HEK293 (cell line): ENCODE measurements around the gene MTX1.
A peak's percentile ranks its signal among the peaks of the same experiment; 100 is the strongest.

ENCODE experiments used
- EGR2 ChIP-seq: fragments of 450-650 bp; formaldehyde crosslinking; IDR thresholded peaks from 2 replicates; pipeline ENCODE4 v1.5.1; 2016; ENCODE audit warnings: low read depth, missing biosample characterization, missing genetic modification characterization
- GLIS1 ChIP-seq: fragments of 450-650 bp; formaldehyde crosslinking; IDR thresholded peaks from 2 replicates; pipeline ENCODE4 v1.5.1; 2016; ENCODE audit warnings: missing biosample characterization, missing genetic modification characterization
- GLIS2 ChIP-seq: fragments of 450-650 bp; formaldehyde crosslinking; IDR thresholded peaks from 2 replicates; pipeline ENCODE4 v1.5.1; 2016; ENCODE audit warnings: missing biosample characterization, missing genetic modification characterization
- KLF1 ChIP-seq: fragments of 450-650 bp; formaldehyde crosslinking; IDR thresholded peaks from 2 replicates; pipeline ENCODE4 v1.5.1; 2016; ENCODE audit warnings: missing biosample characterization, missing genetic modification characterization
- YY1 ChIP-seq: fragments of 450-650 bp; formaldehyde crosslinking; IDR thresholded peaks from 2 replicates; pipeline ENCODE4 v1.5.1; 2018; ENCODE audit warnings: missing biosample characterization, missing genetic modification characterization
- ZBTB20 ChIP-seq: fragments of 450-650 bp; formaldehyde crosslinking; IDR thresholded peaks from 2 replicates; pipeline ENCODE4 v1.5.1; 2016; ENCODE audit warnings: missing biosample characterization, missing genetic modification characterization
- ZBTB7A ChIP-seq: fragments of 450-650 bp; formaldehyde crosslinking; IDR thresholded peaks from 2 replicates; pipeline ENCODE4 v1.5.1; 2016; ENCODE audit warnings: low read depth, missing biosample characterization, missing genetic modification characterization
- ZFHX2 ChIP-seq: fragments of 450-650 bp; formaldehyde crosslinking; conservative IDR thresholded peaks from 2 replicates; pipeline ENCODE4 v1.5.1; 2016; ENCODE audit warnings: missing biosample characterization, missing genetic modification characterization
- ZFP37 ChIP-seq: fragments of 450-650 bp; formaldehyde crosslinking; IDR thresholded peaks from 2 replicates; pipeline ENCODE4 v1.5.1; 2016; ENCODE audit warnings: missing biosample characterization, missing genetic modification characterization
- ZNF324 ChIP-seq: fragments of 450-650 bp; formaldehyde crosslinking; IDR thresholded peaks from 2 replicates; pipeline ENCODE4 v1.5.1; 2016; ENCODE audit warnings: missing biosample characterization, missing genetic modification characterization
- ZNF366 ChIP-seq: fragments of 450-650 bp; formaldehyde crosslinking; conservative IDR thresholded peaks from 2 replicates; pipeline ENCODE4 v1.5.1; 2016; ENCODE audit warnings: missing biosample characterization, missing genetic modification characterization
- ZNF398 ChIP-seq: fragments of 450-650 bp; formaldehyde crosslinking; IDR thresholded peaks from 2 replicates; pipeline ENCODE4 v1.5.1; 2017; ENCODE audit warnings: missing biosample characterization, missing genetic modification characterization
- ZNF426 ChIP-seq: fragments of 450-650 bp; formaldehyde crosslinking; IDR thresholded peaks from 2 replicates; pipeline ENCODE4 v1.5.1; 2017; ENCODE audit warnings: missing biosample characterization, missing genetic modification characterization, mild to moderate bottlenecking, inconsistent platforms, moderate library complexity
- ZNF449 ChIP-seq: fragments of 450-650 bp; formaldehyde crosslinking; IDR thresholded peaks from 2 replicates; pipeline ENCODE4 v1.5.1; 2017; ENCODE audit warnings: missing biosample characterization, mild to moderate bottlenecking, missing genetic modification characterization, moderate library complexity
- ZNF501 ChIP-seq: fragments of 450-650 bp; formaldehyde crosslinking; IDR thresholded peaks from 2 replicates; pipeline ENCODE4 v1.5.1; 2016; ENCODE audit warnings: missing biosample characterization, missing genetic modification characterization
- ZNF529 ChIP-seq: fragments of 450-650 bp; formaldehyde crosslinking; IDR thresholded peaks from 2 replicates; pipeline ENCODE4 v1.5.1; 2017; ENCODE audit warnings: missing genetic modification characterization, missing biosample characterization; ENCODE audit not compliant: insufficient replicate concordance
- ZNF549 ChIP-seq: fragments of 450-650 bp; IDR thresholded peaks from 2 replicates; pipeline ENCODE4 v1.5.1; 2018; ENCODE audit warnings: missing biosample characterization, missing genetic modification characterization, mild to moderate bottlenecking, inconsistent platforms, moderate library complexity
- ZNF610 ChIP-seq: fragments of 450-650 bp; formaldehyde crosslinking; IDR thresholded peaks from 2 replicates; pipeline ENCODE4 v1.5.1; 2016; ENCODE audit warnings: missing biosample characterization, missing genetic modification characterization, borderline replicate concordance
- ZNF629 ChIP-seq: fragments of 450-650 bp; formaldehyde crosslinking; IDR thresholded peaks from 2 replicates; pipeline ENCODE4 v1.5.1; 2017; ENCODE audit warnings: missing biosample characterization, missing genetic modification characterization
- ZNF654 ChIP-seq: fragments of 450-650 bp; formaldehyde crosslinking; IDR thresholded peaks from 2 replicates; pipeline ENCODE4 v1.5.1; 2016; ENCODE audit warnings: low read depth, missing biosample characterization, missing genetic modification characterization
- ZNF692 ChIP-seq: fragments of 450-650 bp; formaldehyde crosslinking; IDR thresholded peaks from 2 replicates; pipeline ENCODE4 v1.5.1; 2016; ENCODE audit warnings: missing biosample characterization, missing genetic modification characterization
- ZNF76 ChIP-seq: fragments of 450-650 bp; formaldehyde crosslinking; IDR thresholded peaks from 2 replicates; pipeline ENCODE4; 2016; ENCODE audit warnings: low read depth, missing biosample characterization, missing genetic modification characterization, borderline replicate concordance
- ZNF768 ChIP-seq: fragments of 450-650 bp; formaldehyde crosslinking; IDR thresholded peaks from 2 replicates; pipeline ENCODE4 v1.5.1; 2018; ENCODE audit warnings: missing biosample characterization, mild to moderate bottlenecking, missing genetic modification characterization
- ZSCAN23 ChIP-seq: fragments of 450-650 bp; formaldehyde crosslinking; IDR thresholded peaks from 2 replicates; pipeline ENCODE4 v1.5.1; 2016; ENCODE audit warnings: missing biosample characterization, missing genetic modification characterization
- ZSCAN5A ChIP-seq: fragments of 450-650 bp; formaldehyde crosslinking; IDR thresholded peaks from 2 replicates; pipeline ENCODE4 v1.5.1; 2016; ENCODE audit warnings: missing biosample characterization, missing genetic modification characterization
- TF ChIP-seq, protein P1 (sequence below): fragments of 450-650 bp; formaldehyde crosslinking; IDR thresholded peaks from 2 replicates; pipeline ENCODE4 v1.5.1; 2016; ENCODE audit warnings: missing biosample characterization, missing genetic modification characterization
- TF ChIP-seq, protein P2 (sequence below): fragments of 450-650 bp; formaldehyde crosslinking; optimal IDR thresholded peaks from 2 replicates; pipeline ENCODE3; 2016; ENCODE audit warnings: missing biosample characterization, mild to moderate bottlenecking, missing genetic modification characterization

The MTX1 gene

GRCh38 chr1:155250633-155251449 lies 42.3 kb downstream of the MTX1 start (continued):
- TF ChIP-seq ZSCAN5A (tag by site-specific recombination) (0 out of 2 replicates have a peak, but pooled peaks have one; percentile 10), ZNF629 (peak; percentile 60), EGR2 (tag by site-specific recombination) (peak; percentile 35; the same call in 1 of the 2 replicates), ZSCAN23 (tag by site-specific recombination) (peak; percentile 35; the same call in 1 of the 2 replicates), ZNF501 (tag by site-specific recombination) (0 out of 2 replicates have a peak, but pooled peaks have one; percentile 38), ZNF529 (tag by site-specific recombination) (no peak), ZNF610 (no peak), ZBTB7A (tag by site-specific recombination) (peak; percentile 60; the same call in 1 of the 2 replicates), ZNF366 (tag by site-specific recombination) (0 out of 2 replicates have a peak, but pooled peaks have one; percentile 39), ZNF654 (tag by site-specific recombination) (peak; percentile 93), ZNF692 (peak; percentile 65), ZNF426 (tag by site-specific recombination) (no peak), ZFP37 (tag by site-specific recombination) (0 out of 2 replicates have a peak, but pooled peaks have one; percentile 37), ZNF449 (no peak), ZBTB20 (tag by site-specific recombination) (peak; percentile 90), ZNF76 (0 out of 2 replicates have a peak, but pooled peaks have one; percentile 27), ZNF549 (tag by site-specific recombination) (no peak), KLF1 (peak; percentile 85), ZNF398 (no peak), ZNF768 (no peak), ZFHX2 (tag by site-specific recombination) (peak; percentile 54), YY1 (tag by site-specific recombination) (peak; percentile 91), GLIS1 (tag by site-specific recombination) (peak; percentile 57; the same call in 1 of the 2 replicates), GLIS2 (tag by site-specific recombination) (peak; percentile 84), ZNF324 (tag by site-specific recombination) (peak; percentile 55; the same call in 1 of the 2 replicates)
- TF ChIP-seq, protein P1, sequence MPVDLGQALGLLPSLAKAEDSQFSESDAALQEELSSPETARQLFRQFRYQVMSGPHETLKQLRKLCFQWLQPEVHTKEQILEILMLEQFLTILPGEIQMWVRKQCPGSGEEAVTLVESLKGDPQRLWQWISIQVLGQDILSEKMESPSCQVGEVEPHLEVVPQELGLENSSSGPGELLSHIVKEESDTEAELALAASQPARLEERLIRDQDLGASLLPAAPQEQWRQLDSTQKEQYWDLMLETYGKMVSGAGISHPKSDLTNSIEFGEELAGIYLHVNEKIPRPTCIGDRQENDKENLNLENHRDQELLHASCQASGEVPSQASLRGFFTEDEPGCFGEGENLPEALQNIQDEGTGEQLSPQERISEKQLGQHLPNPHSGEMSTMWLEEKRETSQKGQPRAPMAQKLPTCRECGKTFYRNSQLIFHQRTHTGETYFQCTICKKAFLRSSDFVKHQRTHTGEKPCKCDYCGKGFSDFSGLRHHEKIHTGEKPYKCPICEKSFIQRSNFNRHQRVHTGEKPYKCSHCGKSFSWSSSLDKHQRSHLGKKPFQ (tag by site-specific recombination), result no peak
- TF ChIP-seq, protein P2, sequence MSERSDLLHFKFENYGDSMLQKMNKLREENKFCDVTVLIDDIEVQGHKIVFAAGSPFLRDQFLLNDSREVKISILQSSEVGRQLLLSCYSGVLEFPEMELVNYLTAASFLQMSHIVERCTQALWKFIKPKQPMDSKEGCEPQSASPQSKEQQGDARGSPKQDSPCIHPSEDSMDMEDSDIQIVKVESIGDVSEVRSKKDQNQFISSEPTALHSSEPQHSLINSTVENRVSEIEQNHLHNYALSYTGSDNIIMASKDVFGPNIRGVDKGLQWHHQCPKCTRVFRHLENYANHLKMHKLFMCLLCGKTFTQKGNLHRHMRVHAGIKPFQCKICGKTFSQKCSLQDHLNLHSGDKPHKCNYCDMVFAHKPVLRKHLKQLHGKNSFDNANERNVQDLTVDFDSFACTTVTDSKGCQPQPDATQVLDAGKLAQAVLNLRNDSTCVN (tag by site-specific recombination), result peak; percentile 24
